ENCODE measurements around the gene AP3M1.

DNA sequence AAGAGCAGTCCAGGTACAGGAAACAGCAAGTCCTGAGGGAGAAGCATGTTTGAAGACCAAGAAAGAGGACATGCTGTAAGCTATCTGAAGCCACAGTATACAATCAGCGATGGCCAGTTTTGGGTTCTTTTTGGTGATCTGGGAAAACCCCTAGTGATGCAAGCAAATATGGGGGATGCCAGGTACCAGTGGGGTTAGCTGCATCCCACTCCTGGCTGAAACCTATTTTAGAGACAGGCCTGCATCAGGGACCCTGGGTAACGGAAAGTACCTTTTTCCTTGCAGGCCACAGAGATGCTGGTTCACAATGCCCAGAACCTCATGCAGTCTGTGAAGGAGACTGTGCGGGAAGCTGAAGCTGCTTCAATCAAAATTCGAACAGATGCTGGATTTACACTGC, 32.9 kb downstream of the AP3M1 start:
- peak in 1 of 2 donors; percentile 6 for TF ChIP-seq POLR2AphosphoS5 (IDR thresholded peaks at IDR 0.05)
- TF ChIP-seq, protein P1, sequence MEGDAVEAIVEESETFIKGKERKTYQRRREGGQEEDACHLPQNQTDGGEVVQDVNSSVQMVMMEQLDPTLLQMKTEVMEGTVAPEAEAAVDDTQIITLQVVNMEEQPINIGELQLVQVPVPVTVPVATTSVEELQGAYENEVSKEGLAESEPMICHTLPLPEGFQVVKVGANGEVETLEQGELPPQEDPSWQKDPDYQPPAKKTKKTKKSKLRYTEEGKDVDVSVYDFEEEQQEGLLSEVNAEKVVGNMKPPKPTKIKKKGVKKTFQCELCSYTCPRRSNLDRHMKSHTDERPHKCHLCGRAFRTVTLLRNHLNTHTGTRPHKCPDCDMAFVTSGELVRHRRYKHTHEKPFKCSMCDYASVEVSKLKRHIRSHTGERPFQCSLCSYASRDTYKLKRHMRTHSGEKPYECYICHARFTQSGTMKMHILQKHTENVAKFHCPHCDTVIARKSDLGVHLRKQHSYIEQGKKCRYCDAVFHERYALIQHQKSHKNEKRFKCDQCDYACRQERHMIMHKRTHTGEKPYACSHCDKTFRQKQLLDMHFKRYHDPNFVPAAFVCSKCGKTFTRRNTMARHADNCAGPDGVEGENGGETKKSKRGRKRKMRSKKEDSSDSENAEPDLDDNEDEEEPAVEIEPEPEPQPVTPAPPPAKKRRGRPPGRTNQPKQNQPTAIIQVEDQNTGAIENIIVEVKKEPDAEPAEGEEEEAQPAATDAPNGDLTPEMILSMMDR (IDR thresholded peaks at IDR 0.05): no peak
- no peak for TF ChIP-seq POLR2A (IDR thresholded peaks at IDR 0.05; ENCODE audit: low read depth)
